OCI-LY1 (cell line): ENCODE measurements around the gene VGLL1.

Experiments
- H2AFZ ChIP-seq: fragments of 200-600 bp; sonication (generic), shearing (Covaris generic); 2 replicates; pipeline ENCODE4 v1.6.0; 2014; ENCODE audit warnings: antibody characterized with exemption, mild to moderate bottlenecking, low read length
- H3F3A ChIP-seq: fragments of 200-600 bp; sonication (generic), shearing (Covaris generic); 2 replicates; pipeline ENCODE4 v1.6.0; 2014; ENCODE audit warnings: mild to moderate bottlenecking, antibody characterized with exemption, low read length, moderate library complexity; ENCODE audit not compliant: insufficient read depth
- H3K27ac ChIP-seq: fragments of 200-600 bp; sonication (generic); 2 replicates; pipeline ENCODE4 v1.5.1; 2014; ENCODE audit warnings: low read length, mixed run types, mild to moderate bottlenecking, low read depth; ENCODE audit not compliant: poor library complexity, severe bottlenecking
- H3K27me3 ChIP-seq: fragments of 200-600 bp; sonication (generic); 2 replicates; pipeline ENCODE4 v1.6.0; 2014; ENCODE audit warnings: antibody characterized with exemption, mild to moderate bottlenecking, low read length, moderate library complexity; ENCODE audit not compliant: insufficient read depth
- H3K36me3 ChIP-seq: fragments of 200-600 bp; sonication (generic); 2 replicates; pipeline ENCODE4 v1.6.1; 2014; ENCODE audit warnings: mild to moderate bottlenecking, antibody characterized with exemption, low read length, moderate library complexity, mixed read lengths; ENCODE audit not compliant: insufficient read depth
- H3K4me1 ChIP-seq: fragments of 200-600 bp; sonication (generic); 2 replicates; pipeline ENCODE4 v1.5.1; 2014; ENCODE audit warnings: mild to moderate bottlenecking, low read length, moderate library complexity; ENCODE audit not compliant: insufficient read depth, severe bottlenecking
- H3K4me2 ChIP-seq: fragments of 200-600 bp; sonication (generic), shearing (Covaris generic); 2 replicates; pipeline ENCODE4 v1.6.1; 2014; ENCODE audit warnings: low read length
- H3K4me3 ChIP-seq: fragments of 200-600 bp; sonication (generic); 2 replicates; pipeline ENCODE4 v1.5.1; 2014; ENCODE audit warnings: low read length, low read depth, mild to moderate bottlenecking, mixed read lengths; ENCODE audit not compliant: poor library complexity, severe bottlenecking
- H3K79me2 ChIP-seq: fragments of 200-600 bp; shearing (Covaris generic); 2 replicates; pipeline ENCODE4 v1.6.1; 2016; ENCODE audit warnings: mixed run types, low read length, mixed read lengths; ENCODE audit not compliant: insufficient read depth
- H3K9ac ChIP-seq: fragments of 200-600 bp; sonication (generic), shearing (Covaris generic); 2 replicates; pipeline ENCODE4 v1.6.1; 2014; ENCODE audit warnings: mild to moderate bottlenecking, low read length, mixed read lengths
- H3K9me2 ChIP-seq: fragments of 200-600 bp; sonication (generic), shearing (Covaris generic); 2 replicates; pipeline ENCODE4 v1.6.1; 2014; ENCODE audit warnings: low read depth, mild to moderate bottlenecking, low read length, mixed read lengths
- H3K9me3 ChIP-seq: fragments of 200-600 bp; shearing (Covaris generic); 2 replicates; pipeline ENCODE4 v1.6.1; 2014; ENCODE audit warnings: low read length, mixed read lengths
- H4K20me1 ChIP-seq: fragments of 200-600 bp; sonication (generic), shearing (Covaris generic); 2 replicates; pipeline ENCODE4 v1.6.0; 2016; ENCODE audit warnings: mild to moderate bottlenecking, low read length; ENCODE audit not compliant: insufficient read depth
- CTCF ChIP-seq: fragments of 200-600 bp; sonication (generic), shearing (Covaris generic); IDR thresholded peaks from 2 replicates; pipeline ENCODE4 v1.5.1; 2017; ENCODE audit warnings: mild to moderate bottlenecking, antibody characterized with exemption, low read length, moderate library complexity, mixed read lengths
- EZH2 ChIP-seq: fragments of 200-600 bp; sonication (generic), shearing (Covaris generic); IDR thresholded peaks from 2 replicates; pipeline ENCODE4 v1.8.0; 2017; ENCODE audit warnings: borderline replicate concordance, mixed run types, mild to moderate bottlenecking, antibody characterized with exemption, low read length, moderate library complexity, mixed read lengths

Gene VGLL1

GRCh38 chrX:136586386-136586785 lies 54.4 kb downstream of the VGLL1 start:
- H3F3A ChIP-seq = no peaks in the 10 kb centered on the region
- H3K36me3 ChIP-seq = no peaks in the 10 kb centered on the region
- TF ChIP-seq EZH2 (no peak), CTCF (no peak)
- no peak overlapping the region for H3K4me3 ChIP-seq
- no peaks in the 10 kb centered on the region for H3K27me3 ChIP-seq
- H4K20me1 ChIP-seq = no peaks in the 10 kb centered on the region
- H2AFZ ChIP-seq = no peak overlapping the region
- no peaks in the 10 kb centered on the region for H3K9me3 ChIP-seq
- no peak overlapping the region for H3K27ac ChIP-seq
- no peak overlapping the region for H3K9ac ChIP-seq
- no peaks in the 10 kb centered on the region for H3K4me1 ChIP-seq
- H3K4me2 ChIP-seq = no peak overlapping the region
- no peaks in the 10 kb centered on the region for H3K9me2 ChIP-seq
- H3K79me2 ChIP-seq = no peaks in the 10 kb centered on the region

- Histone ChIP-seq H3K27me3 (no peaks in the 10 kb centered on the region), H3K27ac (no peak overlapping the region), H2AFZ (no peak overlapping the region), H3K36me3 (no peaks in the 10 kb centered on the region), H3K4me1 (no peaks in the 10 kb centered on the region), H4K20me1 (no peaks in the 10 kb centered on the region), H3F3A (no peaks in the 10 kb centered on the region), H3K9ac (no peak overlapping the region), H3K79me2 (no peaks in the 10 kb centered on the region), H3K4me2 (no peak overlapping the region), H3K4me3 (no peak overlapping the region), H3K9me2 (no peaks in the 10 kb centered on the region), H3K9me3 (no peaks in the 10 kb centered on the region)
- no peak for TF ChIP-seq EZH2
- TF ChIP-seq CTCF = no peak
Measured at GRCh38 chrX:136587532-136587931, 55.5 kb downstream of the VGLL1 start.

- no peak overlapping the region for H2AFZ ChIP-seq
- H3K4me2 ChIP-seq = no peak overlapping the region
- no peaks in the 10 kb centered on the region for H3K36me3 ChIP-seq
- TF ChIP-seq CTCF (no peak), EZH2 (no peak)
- H3K4me1 ChIP-seq = no peaks in the 10 kb centered on the region
- H3K9ac ChIP-seq = no peak overlapping the region
- H3K9me3 ChIP-seq = no peaks in the 10 kb centered on the region
- H3K79me2 ChIP-seq = no peaks in the 10 kb centered on the region
- no peaks in the 10 kb centered on the region for H4K20me1 ChIP-seq
- H3K9me2 ChIP-seq = no peaks in the 10 kb centered on the region
- H3K27ac ChIP-seq = no peak overlapping the region
- no peaks in the 10 kb centered on the region for H3F3A ChIP-seq
- no peaks in the 10 kb centered on the region for H3K27me3 ChIP-seq
- no peak overlapping the region for H3K4me3 ChIP-seq
Measured at GRCh38 chrX:136588036-136588435, 56.0 kb downstream of the VGLL1 start.
